ENCODE measurements around the gene MOB2. TPM values are rescaled to one million over a fixed set of nuclear protein-coding genes. Genes with fewer than 3 reads are reported as not detected.

MOB2 gene
- total RNA-seq, 2 donors from 2014 or later: 39.3 to 46.5 TPM

DNA sequence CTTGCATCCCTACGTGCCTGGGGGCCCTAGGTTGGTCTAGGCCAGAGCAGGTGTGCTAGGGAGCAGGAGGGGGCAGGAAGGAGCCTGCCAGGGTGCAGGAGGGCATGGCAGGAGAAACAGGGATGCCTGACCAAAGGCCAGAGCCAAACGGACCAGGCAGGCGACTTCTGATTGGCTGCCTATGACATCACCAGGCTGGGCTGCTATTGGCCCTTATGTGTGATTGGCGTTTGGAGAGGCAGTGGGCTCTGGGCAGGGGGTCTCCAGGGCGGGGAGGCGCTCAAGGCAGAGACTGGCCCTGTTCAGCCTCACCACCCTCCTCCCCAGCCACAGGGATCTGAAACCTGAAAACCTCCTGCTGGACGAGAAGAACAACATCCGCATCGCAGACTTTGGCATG is 44.4 kb downstream of the MOB2 start:
- DNase-seq (ENCODE audit: low spot score): no peak
- Histone ChIP-seq H3K4me1 (replicated peaks) (no peaks in the 10 kb centered on the region), H3K27me3 (replicated peaks; ENCODE audit: insufficient read depth) (peaks cover 3% of the 10 kb centered on the region), H3K9me3 (no peaks in the 10 kb centered on the region), H3K27ac (no peak overlapping the region), H3K36me3 (no peaks in the 10 kb centered on the region), H3K4me3 (no peak overlapping the region)
- intact Hi-C loops (cut with DNase I): no loop called here
- 30% methylated on average over 9 of the region's 9 CpGs for WGBS
- no peak for TF ChIP-seq POLR2A (IDR thresholded peaks at IDR 0.05)
- TF ChIP-seq POLR2AphosphoS5 (IDR thresholded peaks at IDR 0.05): no peak
- TF ChIP-seq, protein P1, sequence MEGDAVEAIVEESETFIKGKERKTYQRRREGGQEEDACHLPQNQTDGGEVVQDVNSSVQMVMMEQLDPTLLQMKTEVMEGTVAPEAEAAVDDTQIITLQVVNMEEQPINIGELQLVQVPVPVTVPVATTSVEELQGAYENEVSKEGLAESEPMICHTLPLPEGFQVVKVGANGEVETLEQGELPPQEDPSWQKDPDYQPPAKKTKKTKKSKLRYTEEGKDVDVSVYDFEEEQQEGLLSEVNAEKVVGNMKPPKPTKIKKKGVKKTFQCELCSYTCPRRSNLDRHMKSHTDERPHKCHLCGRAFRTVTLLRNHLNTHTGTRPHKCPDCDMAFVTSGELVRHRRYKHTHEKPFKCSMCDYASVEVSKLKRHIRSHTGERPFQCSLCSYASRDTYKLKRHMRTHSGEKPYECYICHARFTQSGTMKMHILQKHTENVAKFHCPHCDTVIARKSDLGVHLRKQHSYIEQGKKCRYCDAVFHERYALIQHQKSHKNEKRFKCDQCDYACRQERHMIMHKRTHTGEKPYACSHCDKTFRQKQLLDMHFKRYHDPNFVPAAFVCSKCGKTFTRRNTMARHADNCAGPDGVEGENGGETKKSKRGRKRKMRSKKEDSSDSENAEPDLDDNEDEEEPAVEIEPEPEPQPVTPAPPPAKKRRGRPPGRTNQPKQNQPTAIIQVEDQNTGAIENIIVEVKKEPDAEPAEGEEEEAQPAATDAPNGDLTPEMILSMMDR (IDR thresholded peaks at IDR 0.05): no peak

DNA sequence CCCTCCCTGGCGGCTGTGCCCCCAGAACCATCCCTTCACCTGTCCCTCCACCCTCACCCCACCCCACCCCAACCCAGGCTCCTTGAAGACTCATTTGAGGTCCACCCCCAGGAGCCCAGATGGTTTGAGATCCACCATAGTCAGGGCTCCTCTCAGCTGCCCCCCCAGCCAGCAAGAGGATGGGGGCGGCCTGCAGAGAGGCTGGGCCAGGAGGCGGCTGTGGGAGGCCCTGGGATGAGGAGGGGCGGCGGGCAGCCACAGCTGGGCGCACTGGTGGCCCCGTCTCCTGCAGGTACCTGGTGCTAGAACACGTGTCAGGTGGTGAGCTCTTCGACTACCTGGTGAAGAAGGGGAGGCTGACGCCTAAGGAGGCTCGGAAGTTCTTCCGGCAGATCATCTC is 46.1 kb downstream of the MOB2 start:
- H3K27ac ChIP-seq: no peak overlapping the region
- peaks cover 3% of the 10 kb centered on the region for H3K27me3 ChIP-seq (replicated peaks; ENCODE audit: insufficient read depth)
- DNase-seq (ENCODE audit: low spot score): no peak
- no peak overlapping the region for H3K4me3 ChIP-seq
- TF ChIP-seq, protein P1 (IDR thresholded peaks at IDR 0.05): no peak
- TF ChIP-seq POLR2A (IDR thresholded peaks at IDR 0.05) (no peak), POLR2AphosphoS5 (IDR thresholded peaks at IDR 0.05) (no peak)
- no peaks in the 10 kb centered on the region for H3K9me3 ChIP-seq
- no peaks in the 10 kb centered on the region for H3K36me3 ChIP-seq
- WGBS: 93% methylated on average over 11 of the region's 12 CpGs
- H3K4me1 ChIP-seq (replicated peaks): no peaks in the 10 kb centered on the region
- intact Hi-C loops (cut with DNase I): no loop called here

DNA sequence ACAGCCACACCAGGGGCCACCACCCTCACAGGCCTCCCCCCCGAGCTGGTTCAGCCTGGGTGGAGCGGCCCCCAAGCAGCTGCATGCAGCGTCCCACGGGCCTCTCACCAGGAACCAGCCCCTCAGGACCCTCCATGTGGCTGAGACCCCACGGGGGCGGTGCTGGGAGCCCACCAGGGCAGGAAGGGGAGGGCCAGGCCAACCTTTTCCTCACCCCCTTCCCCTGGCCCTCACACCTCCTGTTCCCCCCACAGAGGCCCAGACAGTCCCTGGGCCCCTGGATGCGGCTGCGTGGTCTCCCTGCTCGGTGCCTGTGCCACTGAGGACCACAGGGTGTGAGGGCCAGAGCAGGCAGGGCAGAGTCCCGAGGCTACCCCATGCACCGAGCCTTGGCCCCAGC is 46.5 kb downstream of the MOB2 start:
- no peaks in the 10 kb centered on the region for H3K9me3 ChIP-seq
- no peaks in the 10 kb centered on the region for H3K4me1 ChIP-seq (replicated peaks)
- peaks cover 3% of the 10 kb centered on the region for H3K27me3 ChIP-seq (replicated peaks; ENCODE audit: insufficient read depth)
- no peak overlapping the region for H3K4me3 ChIP-seq
- no peaks in the 10 kb centered on the region for H3K36me3 ChIP-seq
- 83% methylated on average over 7 of the region's 11 CpGs for WGBS
- DNase-seq (ENCODE audit: low spot score): no peak
- intact Hi-C loops (cut with DNase I): no loop called here
- H3K27ac ChIP-seq: no peak overlapping the region
- TF ChIP-seq POLR2AphosphoS5 (IDR thresholded peaks at IDR 0.05): no peak
- TF ChIP-seq POLR2A (IDR thresholded peaks at IDR 0.05): no peak
- TF ChIP-seq, protein P1 (IDR thresholded peaks at IDR 0.05): no peak

DNA sequence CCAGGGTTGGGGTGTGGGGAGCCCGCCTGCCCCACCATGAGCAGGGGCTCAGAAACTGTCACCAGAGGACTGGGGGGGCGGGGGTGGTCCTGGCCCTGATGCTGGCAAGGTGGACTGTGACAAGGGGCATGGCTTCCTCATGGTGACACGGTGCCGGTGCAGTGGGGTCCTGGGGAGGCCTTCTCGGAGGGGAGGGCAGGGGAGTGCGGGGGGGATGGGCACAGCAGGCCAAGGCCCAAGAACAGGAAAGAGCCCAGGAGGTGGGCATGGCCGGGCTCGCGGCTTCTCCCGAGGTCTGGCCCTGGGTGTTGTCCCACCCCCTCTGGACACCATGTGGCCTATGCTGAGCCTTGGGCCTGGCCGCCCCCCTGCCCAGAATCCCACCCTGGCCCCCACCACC is 47.2 kb downstream of the MOB2 start:
- DNase-seq (ENCODE audit: low spot score): no peak
- intact Hi-C loops (cut with DNase I): no loop called here
- Histone ChIP-seq H3K27me3 (replicated peaks; ENCODE audit: insufficient read depth) (peaks cover 3% of the 10 kb centered on the region), H3K4me3 (no peak overlapping the region), H3K9me3 (no peaks in the 10 kb centered on the region), H3K27ac (no peak overlapping the region), H3K4me1 (replicated peaks) (no peaks in the 10 kb centered on the region), H3K36me3 (no peaks in the 10 kb centered on the region)
- WGBS: 81% methylated on average over 11 of the region's 11 CpGs
- TF ChIP-seq, protein P1 (IDR thresholded peaks at IDR 0.05): no peak

DNA sequence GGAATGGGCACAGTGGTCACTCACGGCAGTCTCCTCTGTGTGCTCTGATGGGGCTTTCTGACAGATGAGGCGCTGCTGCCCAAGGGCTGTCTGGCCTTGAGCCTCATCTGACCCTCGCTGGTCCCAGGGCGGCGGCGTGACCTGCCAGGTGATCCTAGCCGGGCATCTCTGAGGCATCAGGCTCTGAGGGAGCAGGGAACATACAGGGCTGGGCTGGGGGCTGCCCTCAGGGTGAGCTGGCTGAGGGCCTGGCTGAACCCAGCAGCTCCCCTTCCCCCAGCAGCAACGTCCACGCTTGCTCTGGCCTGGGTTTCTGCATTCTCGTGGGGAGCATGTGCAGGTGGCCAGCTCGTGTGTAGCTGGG is 47.6 kb downstream of the MOB2 start:
- no peak overlapping the region for H3K27ac ChIP-seq
- no peak for DNase-seq (ENCODE audit: low spot score)
- H3K27me3 ChIP-seq (replicated peaks; ENCODE audit: insufficient read depth): peaks cover 3% of the 10 kb centered on the region
- intact Hi-C loops (cut with DNase I): no loop called here
- no peaks in the 10 kb centered on the region for H3K4me1 ChIP-seq (replicated peaks)
- no peak overlapping the region for H3K4me3 ChIP-seq
- no peaks in the 10 kb centered on the region for H3K9me3 ChIP-seq
- 66% methylated on average over 10 of the region's 11 CpGs for WGBS
- H3K36me3 ChIP-seq: no peaks in the 10 kb centered on the region
- TF ChIP-seq POLR2AphosphoS5 (IDR thresholded peaks at IDR 0.05): no peak

Data from prostate gland (tissue), 2 donors.